NCI-H345 (cell line): ENCODE results near the gene MED25.
A peak's percentile ranks its signal among the peaks of the same experiment; 100 is the strongest.

Experiments used
- DNase-seq: peaks from one replicate; lab custom pipeline; 2025; lab: John Stamatoyannopoulos, UW

Gene MED25

DNA sequence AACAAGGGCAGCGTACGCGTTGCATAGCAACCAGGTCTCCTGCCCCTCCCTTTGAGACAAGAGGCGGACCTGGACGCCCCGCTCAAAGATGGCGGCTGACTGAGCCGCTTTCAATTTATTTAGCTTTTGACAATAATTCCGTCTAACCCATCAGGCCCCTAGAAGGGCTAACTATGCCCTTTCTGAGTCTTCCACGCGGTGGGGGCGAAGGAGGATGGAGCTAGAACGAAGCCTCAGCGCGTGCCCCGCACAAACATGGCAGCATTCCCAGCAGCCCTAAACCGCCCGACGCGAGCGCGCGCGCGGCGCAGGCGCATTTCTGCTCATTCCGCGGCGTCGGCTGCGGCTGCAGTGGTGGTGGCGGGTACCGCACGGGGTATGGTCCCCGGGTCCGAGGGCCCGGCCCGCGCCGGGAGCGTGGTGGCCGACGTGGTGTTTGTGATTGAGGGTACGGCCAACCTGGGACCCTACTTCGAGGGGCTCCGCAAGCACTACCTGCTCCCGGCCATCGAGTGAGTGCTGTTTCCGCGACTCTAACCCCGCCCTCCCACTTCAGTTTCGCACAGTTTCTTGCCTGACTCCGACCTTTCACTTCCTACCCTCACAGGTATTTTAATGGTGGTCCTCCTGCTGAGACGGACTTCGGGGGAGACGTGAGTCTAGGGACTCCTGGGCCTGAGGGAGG is at the start of gene MED25:
Gene MED25, plus strand, starts transcription at position 326 of the 685 bp plus-strand sequence. Its CDS starts 53 bp downstream, at position 379.
- DNase-seq = peak; percentile 82

GRCh38 chr19:49770529-49770928 is 47.6 kb upstream of the MED25 start:
- DNase-seq = no peak

- no peak for DNase-seq
These were observed 46.4 kb upstream of the MED25 start for GRCh38 chr19:49771674-49772139.

- DNase-seq = no peak
These were observed 45.1 kb upstream of the MED25 start for GRCh38 chr19:49772850-49773432.

GRCh38 chr19:49773663-49774350 is 44.3 kb upstream of the MED25 start:
- no peak for DNase-seq

GRCh38 chr19:49774969-49775368 is 43.1 kb upstream of the MED25 start:
- DNase-seq = no peak

DNA sequence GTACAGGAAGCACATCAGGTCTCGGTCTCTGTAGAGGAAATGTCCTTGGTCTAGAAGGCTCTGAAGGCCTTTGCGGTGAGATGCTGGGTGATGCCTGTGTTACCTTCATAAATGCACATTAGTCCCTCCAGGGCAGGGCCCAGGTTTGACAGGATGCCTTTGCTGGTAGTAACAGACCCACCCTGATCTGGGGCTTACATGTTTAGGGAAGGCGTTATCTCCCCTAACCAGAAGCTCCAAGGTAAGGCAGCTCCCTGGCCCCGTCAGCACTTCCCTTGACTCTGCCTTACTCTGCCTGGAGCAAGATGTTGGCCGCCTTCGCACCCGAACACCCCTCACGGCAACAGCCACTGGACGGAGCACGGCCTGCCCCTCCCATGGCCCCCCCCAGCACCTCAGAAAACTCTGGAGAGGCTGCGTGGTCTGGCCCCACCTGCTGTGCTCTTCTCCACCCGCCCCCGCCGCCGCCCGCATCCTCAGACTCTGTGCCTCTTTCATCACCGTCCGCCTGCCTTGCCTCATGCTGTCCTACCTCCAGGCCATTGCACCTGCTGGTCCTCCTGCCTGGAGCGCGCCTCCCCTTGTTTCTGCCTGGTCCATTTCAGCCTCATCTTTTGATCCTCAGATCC is 42.2 kb upstream of the MED25 start:
- no peak for DNase-seq

GRCh38 chr19:49776371-49776764 is 41.7 kb upstream of the MED25 start:
- no peak for DNase-seq

DNA sequence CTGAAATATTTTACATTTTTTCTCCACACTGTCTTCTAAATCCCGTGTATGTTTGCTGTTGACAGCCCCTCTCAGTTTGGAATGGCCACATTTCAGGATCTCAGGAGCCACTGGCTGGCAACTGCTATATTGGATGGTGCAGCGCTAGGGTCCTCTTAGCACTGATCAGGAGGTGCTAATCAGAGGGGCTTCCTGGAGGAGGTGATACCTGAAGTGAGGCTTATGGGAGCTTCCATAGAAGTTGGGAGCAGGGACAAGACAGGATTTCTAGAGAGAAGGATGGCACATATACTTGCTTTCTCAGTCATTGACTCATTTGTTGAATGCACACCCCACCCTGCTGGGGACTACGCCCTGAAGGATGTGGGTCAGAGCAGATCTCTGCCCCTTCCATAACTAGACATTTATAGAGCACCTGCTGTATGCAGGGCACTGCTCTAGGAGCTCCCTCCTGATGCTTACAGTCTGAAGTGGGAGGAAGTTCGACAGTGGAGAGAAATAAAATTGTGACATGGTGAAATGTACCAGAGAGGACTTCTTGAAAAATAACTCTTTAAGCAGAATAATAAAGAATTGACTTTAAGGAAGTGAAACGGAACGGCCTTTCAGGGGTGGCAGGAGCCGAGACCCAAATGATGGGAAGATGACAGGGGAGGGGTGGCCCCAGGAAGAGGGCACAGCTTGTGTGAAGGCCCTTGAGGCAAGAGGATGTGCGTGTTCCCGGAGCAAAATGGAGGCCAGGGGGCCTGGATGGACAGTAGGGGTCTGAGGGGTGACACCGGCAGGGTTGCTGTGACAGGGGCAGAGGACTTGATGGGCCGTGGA is 38.1 kb upstream of the MED25 start:
- no peak for DNase-seq

GRCh38 chr19:49780861-49781260 is 37.2 kb upstream of the MED25 start:
- DNase-seq = no peak

DNA sequence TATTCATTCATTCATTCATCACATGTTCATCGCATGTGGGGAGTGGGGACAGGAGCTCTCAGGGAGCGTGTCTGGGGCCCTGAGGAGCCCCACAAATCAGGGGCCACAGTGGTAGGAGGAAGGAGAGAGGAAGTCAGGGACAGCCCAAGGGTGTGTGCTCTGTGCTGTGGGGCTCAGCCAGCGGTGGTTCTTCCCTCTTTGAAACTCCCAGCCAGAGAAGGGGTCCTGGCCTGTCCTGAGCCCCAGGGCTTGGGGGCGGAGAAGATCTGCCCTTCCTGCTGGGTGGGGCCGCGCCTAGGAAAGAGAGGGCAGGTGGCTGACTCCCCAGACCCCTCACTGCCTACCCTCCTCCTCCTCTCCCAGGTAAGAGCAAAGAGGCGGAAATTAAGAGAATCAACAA is 36.7 kb upstream of the MED25 start:
- DNase-seq = no peak

GRCh38 chr19:49782515-49782914 is 35.6 kb upstream of the MED25 start:
- DNase-seq = no peak

GRCh38 chr19:49786376-49786820 is 31.7 kb upstream of the MED25 start:
- no peak for DNase-seq

- DNase-seq = no peak
These were observed 30.3 kb upstream of the MED25 start for GRCh38 chr19:49787746-49788145.

DNA sequence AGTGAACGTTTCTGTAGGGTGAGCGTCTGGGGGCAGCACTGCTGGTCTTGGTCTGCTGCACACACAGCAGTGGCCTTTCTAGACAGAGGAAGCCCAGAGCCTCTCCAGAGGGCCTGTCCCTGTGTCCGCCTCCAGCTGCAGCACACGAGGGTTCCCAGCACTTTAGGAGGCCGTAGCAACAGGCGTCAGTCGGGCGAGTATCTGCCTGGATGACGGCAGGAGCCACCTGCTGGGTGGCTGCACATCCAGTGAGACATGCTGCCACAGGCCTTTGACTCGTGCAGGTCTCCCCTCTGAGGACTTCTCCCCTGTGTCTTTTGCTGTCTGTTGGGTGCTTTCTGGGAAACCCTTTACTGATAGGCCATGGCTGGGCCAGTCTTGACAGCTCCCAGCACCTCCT is 29.2 kb upstream of the MED25 start:
- no peak for DNase-seq

- no peak for DNase-seq
These were observed 27.2 kb upstream of the MED25 start for GRCh38 chr19:49790866-49791265.

GRCh38 chr19:49791776-49792445 is 26.2 kb upstream of the MED25 start:
- DNase-seq = no peak

GRCh38 chr19:49792829-49793560 is 25.1 kb upstream of the MED25 start:
- no peak for DNase-seq

DNA sequence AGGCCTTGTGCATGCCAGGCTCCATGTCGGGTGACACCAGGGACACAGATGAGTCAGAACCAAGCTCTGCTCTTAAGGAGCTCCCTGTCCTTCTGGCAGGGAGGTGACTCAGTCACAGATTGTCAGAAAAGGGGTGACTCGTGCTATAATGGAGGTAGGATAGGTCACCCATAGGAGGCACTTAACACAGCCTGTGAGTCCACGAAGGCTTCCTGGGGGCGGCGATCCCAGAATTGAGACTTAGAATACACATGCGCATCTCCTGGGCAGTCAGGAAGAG is 24.6 kb upstream of the MED25 start:
- no peak for DNase-seq

DNA sequence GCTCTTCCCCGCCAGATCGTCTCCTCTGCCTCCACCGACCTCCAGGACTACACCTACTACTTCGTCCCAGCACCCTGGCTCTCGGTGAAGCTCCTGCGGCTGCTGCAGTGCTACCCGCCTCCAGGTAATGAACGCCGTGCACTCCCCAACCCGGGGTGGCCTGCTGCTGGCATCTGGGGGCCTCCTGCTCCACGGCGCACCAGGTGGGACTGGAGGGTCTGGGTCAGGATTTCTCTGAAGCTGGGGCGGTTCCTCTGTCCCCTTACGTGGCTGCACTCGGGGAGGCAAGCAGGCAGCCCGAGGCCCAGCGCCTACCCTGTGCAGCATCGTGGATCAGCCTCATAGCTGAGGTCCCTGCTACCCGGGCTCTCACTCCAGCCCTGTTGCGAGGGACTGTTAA is 22.5 kb upstream of the MED25 start:
- no peak for DNase-seq

- no peak for DNase-seq
These were observed 19.5 kb upstream of the MED25 start for GRCh38 chr19:49798574-49798973.
